Right lobe of liver (tissue), 6 donors: ENCODE measurements around the gene ACOT11. TPM values are rescaled to one million over a fixed set of nuclear protein-coding genes. Genes with fewer than 3 reads are reported as not detected.
A peak's percentile ranks its signal among the peaks of the same experiment; 100 is the strongest.

Experiments used
- ATAC-seq, 4 donors: fragments of 200-7000 bp; cut with Tn5 transposase; one replicate each; pipeline ENCODE4 v1.9.1; 2020; ENCODE audit warnings: mild to moderate bottlenecking in 4 of 4, moderate library complexity in 4 of 4
- DNase-seq, 3 donors: peaks; one replicate each; pipeline ENCODE4 v3.0.0-alpha.2; 2020
- H3K27ac ChIP-seq, 3 donors: fragments of 200-600 bp; one replicate each; pipeline ENCODE4 v1.8.0; 2022
- H3K27me3 ChIP-seq, 2 donors: fragments of 200-600 bp; one replicate each; pipeline ENCODE4 v1.8.0; 2022
- H3K36me3 ChIP-seq, 4 donors: fragments of 200-600 bp; sonication (generic) in 1 of 4; one replicate each; pipeline versions ENCODE4 v1.5.1 to v1.8.0; 2017 to 2022; ENCODE audit warnings: control low read depth in 1 of 4
- H3K4me1 ChIP-seq, 4 donors: fragments of 200-600 bp; sonication (generic) in 1 of 4; one replicate each; pipeline versions ENCODE4 v1.5.1 to v1.8.0; 2017 to 2022; ENCODE audit warnings: control low read depth in 1 of 4
- H3K4me3 ChIP-seq, 3 donors: fragments of 200-600 bp; one replicate each; pipeline ENCODE4 v1.8.0; 2022
- H3K9me3 ChIP-seq, 4 donors: fragments of 200-600 bp; sonication (generic) in 1 of 4; one replicate each; pipeline versions ENCODE4 v1.5.1 to v1.8.0; 2017 to 2022; ENCODE audit warnings: control low read depth in 1 of 4
- POLR2A ChIP-seq: fragments of 450-650 bp; IDR thresholded peaks from one replicate; pipeline ENCODE4 v1.6.1; 2017; ENCODE audit warnings: antibody characterized with exemption, mild to moderate bottlenecking
- WGBS: methylation state at CpG from one replicate; pipeline ENCODE4 v1.1.6; 2018; ENCODE audit warnings: low coverage, low lambda C conversion rate; ENCODE audit not compliant: insufficient coverage; ENCODE audit errors: missing lambda C conversion rate; 5-methylcytosine and 5-hydroxymethylcytosine counted together
- intact Hi-C, 2 donors: fragments of 100-400 bp; cut with DNase I; formaldehyde crosslinking; loops; one replicate each; pipeline versions ENCODE4 v1.11.2 to v1.14.1; 2022
- total RNA-seq, 6 experiments: library from RNA; depleted of rRNA in 2 of 6; stranded (reverse); fragments of >200 nt in 2 of 6; fragmentation: NEBNext Ultra II Directional in 3 of 6; extraction: Animal tissue kit (Norgen Biotek cat#: 25700) in 3 of 6; gene quantifications; one replicate each; pipeline versions ENCODE4 v1.1.0 to v1.2.4, GENCODE V29; 2016 to 2023
- TF ChIP-seq, protein P1 (sequence below), 4 donors: fragments of 200-600 bp in 3 of 4; fragments of 450-650 bp in 1 of 4; IDR thresholded peaks; one replicate each; pipeline versions ENCODE4 v1.5.1 to v1.8.0; 2016 to 2022; ENCODE audit warnings: antibody characterized with exemption in 4 of 4, mild to moderate bottlenecking in 2 of 4
- donor health status: DM: no; HTN: yes; CAD: no.
- donor health status: DM: no; HTN: no; CAD: no.
- donor health status: DM: no; HTN: no; CAD: no.
- donor health status: DM: no; HTN: yes; CAD: no.
- donor health status: DM: no; HTN: yes; CAD: no.

ACOT11 gene
- total RNA-seq, 6 experiments from 2014 or later = 0.50 to 1.3 (median 0.84) TPM

DNA sequence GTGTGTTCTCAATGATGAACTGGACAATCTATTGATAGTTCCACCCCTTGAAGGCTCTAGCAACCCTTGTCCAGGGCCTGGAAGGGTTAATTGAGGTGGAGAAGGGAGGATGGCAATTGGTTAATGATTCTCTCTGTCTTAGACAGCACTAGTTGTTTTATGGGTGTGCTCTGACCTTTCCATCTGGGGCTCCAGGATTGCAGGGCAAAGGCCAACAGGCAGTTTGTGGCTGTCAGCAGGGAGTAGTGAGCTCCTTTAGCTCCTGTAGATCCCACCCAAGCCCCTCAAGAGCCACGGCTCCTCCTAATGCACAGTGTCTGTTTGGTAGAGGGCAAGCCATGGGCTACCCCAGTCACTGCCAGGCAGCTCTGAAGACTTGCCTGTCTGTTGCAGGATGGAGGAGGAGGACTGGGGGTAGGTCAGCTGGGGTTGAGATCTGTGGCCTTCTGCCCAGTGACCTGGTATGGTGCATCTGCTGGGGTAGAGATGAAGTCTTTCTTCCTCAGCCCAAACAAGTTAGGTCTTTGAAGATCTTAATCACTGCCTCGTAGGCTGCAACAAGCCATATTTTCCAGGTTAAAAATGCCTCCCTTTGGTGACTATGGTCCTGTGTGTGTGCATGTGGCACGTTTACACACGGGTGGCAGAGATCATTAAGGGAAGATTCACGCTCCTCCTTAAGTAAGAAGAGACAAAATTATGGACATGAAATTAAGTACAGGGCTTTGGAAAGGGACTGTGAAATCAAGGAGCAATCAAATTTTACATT lies 101.3 kb downstream of the ACOT11 start:
- intact Hi-C loops = no loop called here
- Histone ChIP-seq H3K4me1 (peaks cover 0 to 53% (median 22%) of the 10 kb centered on the region in 4 donors), H3K27ac (peak overlapping the region in 2 of 3 donors; percentile 28 to 70), H3K36me3 (no peaks in the 10 kb centered on the region), H3K9me3 (no peaks in the 10 kb centered on the region), H3K4me3 (peak overlapping the region in 1 of 3 donors; percentile 31), H3K27me3 (no peaks in the 10 kb centered on the region)
- ATAC-seq (peak; percentile 79 to 89 (median 85)), DNase-seq (peak; percentile 55 to 87 (median 85))
- TF ChIP-seq, protein P1, sequence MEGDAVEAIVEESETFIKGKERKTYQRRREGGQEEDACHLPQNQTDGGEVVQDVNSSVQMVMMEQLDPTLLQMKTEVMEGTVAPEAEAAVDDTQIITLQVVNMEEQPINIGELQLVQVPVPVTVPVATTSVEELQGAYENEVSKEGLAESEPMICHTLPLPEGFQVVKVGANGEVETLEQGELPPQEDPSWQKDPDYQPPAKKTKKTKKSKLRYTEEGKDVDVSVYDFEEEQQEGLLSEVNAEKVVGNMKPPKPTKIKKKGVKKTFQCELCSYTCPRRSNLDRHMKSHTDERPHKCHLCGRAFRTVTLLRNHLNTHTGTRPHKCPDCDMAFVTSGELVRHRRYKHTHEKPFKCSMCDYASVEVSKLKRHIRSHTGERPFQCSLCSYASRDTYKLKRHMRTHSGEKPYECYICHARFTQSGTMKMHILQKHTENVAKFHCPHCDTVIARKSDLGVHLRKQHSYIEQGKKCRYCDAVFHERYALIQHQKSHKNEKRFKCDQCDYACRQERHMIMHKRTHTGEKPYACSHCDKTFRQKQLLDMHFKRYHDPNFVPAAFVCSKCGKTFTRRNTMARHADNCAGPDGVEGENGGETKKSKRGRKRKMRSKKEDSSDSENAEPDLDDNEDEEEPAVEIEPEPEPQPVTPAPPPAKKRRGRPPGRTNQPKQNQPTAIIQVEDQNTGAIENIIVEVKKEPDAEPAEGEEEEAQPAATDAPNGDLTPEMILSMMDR (IDR thresholded peaks at IDR 0.05) = no peak
- TF ChIP-seq POLR2A = no peak
- 52% methylated on average over 4 of the region's 5 CpGs for WGBS

DNA sequence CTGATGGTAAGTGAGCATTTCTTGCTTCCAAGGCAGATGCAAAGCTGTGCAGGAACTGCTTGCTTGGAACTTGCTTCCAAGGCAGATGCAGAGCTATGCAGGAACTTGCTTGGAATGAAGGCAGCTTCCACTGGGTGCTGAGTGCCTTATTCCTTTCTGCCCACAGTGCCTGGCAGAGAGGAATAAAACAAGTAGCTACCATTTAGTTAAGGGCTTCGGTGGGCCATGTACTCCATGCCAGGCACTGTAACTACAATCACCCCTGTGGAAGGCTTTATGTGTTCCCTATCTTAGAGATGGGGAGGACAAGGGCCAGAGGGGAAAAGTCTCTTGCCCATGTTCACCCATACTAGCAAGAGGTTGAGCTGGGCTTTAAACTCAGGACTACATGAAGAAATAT lies 101.9 kb downstream of the ACOT11 start:
- Histone ChIP-seq H3K27me3 (no peaks in the 10 kb centered on the region), H3K4me1 (peaks cover 0 to 53% (median 22%) of the 10 kb centered on the region in 4 donors), H3K9me3 (no peaks in the 10 kb centered on the region), H3K4me3 (no peak overlapping the region), H3K27ac (peak overlapping the region in 1 of 3 donors; percentile 70), H3K36me3 (no peaks in the 10 kb centered on the region)
- no peak for TF ChIP-seq POLR2A
- TF ChIP-seq, protein P1 (IDR thresholded peaks at IDR 0.05) = no peak
- intact Hi-C loops = no loop called here
- no peak for DNase-seq
- ATAC-seq = no peak
- 83% methylated on average over 1 of the region's 1 CpG for WGBS

DNA sequence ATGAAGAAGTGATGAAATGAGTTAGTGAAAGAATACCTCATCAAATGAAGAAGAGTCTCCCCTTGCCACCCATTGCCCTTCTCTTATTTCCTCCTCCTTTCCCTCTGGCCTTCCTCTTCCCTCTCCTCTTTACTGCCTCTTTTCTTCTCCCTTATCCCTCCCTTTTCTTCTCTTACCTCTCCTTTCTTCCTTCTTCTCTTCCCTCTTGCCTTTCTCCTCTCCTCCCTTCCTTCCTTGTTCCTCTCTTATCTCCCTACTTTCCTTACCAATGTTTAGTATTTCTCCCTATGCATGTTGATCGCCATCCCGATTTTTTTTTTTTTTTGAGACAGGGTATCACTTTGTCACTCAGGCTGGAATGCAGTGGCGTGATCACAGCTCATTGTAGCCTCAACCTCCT lies 102.4 kb downstream of the ACOT11 start:
- ATAC-seq (no peak), DNase-seq (no peak)
- Histone ChIP-seq H3K36me3 (no peaks in the 10 kb centered on the region), H3K9me3 (no peaks in the 10 kb centered on the region), H3K4me1 (peaks cover 0 to 53% (median 22%) of the 10 kb centered on the region in 4 donors), H3K4me3 (no peak overlapping the region), H3K27me3 (no peaks in the 10 kb centered on the region), H3K27ac (peak overlapping the region in 1 of 3 donors; percentile 70)
- intact Hi-C loops = no loop called here
- WGBS = 82% methylated on average over 3 of the region's 3 CpGs
- TF ChIP-seq, protein P1 (IDR thresholded peaks at IDR 0.05) = no peak
- TF ChIP-seq POLR2A = no peak

DNA sequence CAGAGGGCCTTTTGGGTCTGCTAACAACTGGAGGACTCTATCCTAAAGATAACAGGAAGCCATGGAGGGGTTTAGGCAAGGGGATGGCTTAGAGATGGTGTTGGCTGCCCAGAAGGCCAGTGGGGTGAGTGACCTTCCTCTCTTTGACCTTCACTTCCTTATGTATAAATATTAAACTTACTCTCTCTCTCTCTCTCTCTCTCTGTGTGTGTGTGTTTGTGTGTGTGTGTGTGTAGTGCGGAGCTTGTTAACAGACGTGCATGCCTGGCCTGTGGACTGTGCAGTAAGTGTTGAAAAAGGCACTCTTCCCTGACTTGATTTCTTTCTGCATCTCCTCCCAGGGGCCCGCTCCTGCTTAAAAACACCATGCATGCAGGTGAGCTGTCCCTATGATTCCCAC lies 103.6 kb downstream of the ACOT11 start:
- ATAC-seq = peak; percentile 69 to 74 (median 70)
- intact Hi-C loops = no loop called here
- peak in 1 of 3 donors; percentile 57 for DNase-seq
- no peak overlapping the region for H3K4me3 ChIP-seq
- H3K36me3 ChIP-seq = no peaks in the 10 kb centered on the region
- TF ChIP-seq, protein P1 (IDR thresholded peaks at IDR 0.05) = no peak
- no peak for TF ChIP-seq POLR2A
- no peaks in the 10 kb centered on the region for H3K27me3 ChIP-seq
- WGBS = no CpG with 5 or more reads among the region's 3 CpGs
- H3K4me1 ChIP-seq = peaks cover 0 to 50% (median 22%) of the 10 kb centered on the region in 4 donors
- H3K9me3 ChIP-seq = no peaks in the 10 kb centered on the region
- H3K27ac ChIP-seq = peak overlapping the region in 1 of 3 donors; percentile 62
